Gastroesophageal sphincter (tissue), 3 donors: ENCODE results near the gene MMP2.

Source experiments
- CTCF ChIP-seq, 4 experiments: fragments of 200-600 bp in 2 of 4; fragments of 450-650 bp in 2 of 4; sonication (generic) in 1 of 4; IDR thresholded peaks; one replicate each; pipeline ENCODE4 v1.5.1; 2017 to 2019; ENCODE audit warnings: antibody characterized with exemption in 4 of 4, mild to moderate bottlenecking in 2 of 4, moderate library complexity in 2 of 4
- POLR2AphosphoS5 ChIP-seq: sonication (generic); formaldehyde crosslinking; IDR thresholded peaks from one replicate; pipeline ENCODE4 v1.6.1; 2017; ENCODE audit warnings: antibody characterized with exemption

GRCh38 chr16:55488306-55488705, 9.3 kb downstream of the MMP2 start:
- TF ChIP-seq CTCF (IDR thresholded peaks at IDR 0.05) (no peak), POLR2AphosphoS5 (no peak)
